Neural cell (in vitro differentiated cells): Measurements from ENCODE around the gene CADM4. TPM values are rescaled to one million over a fixed set of nuclear protein-coding genes. Genes with fewer than 3 reads are reported as not detected.

ENCODE experiments used
- H2AFZ ChIP-seq: fragments of 200-600, 300-800 bp; sonication (generic), shearing (Covaris generic); 2 replicates; pipeline ENCODE4 v1.6.0; 2014; ENCODE audit warnings: low read depth, mild to moderate bottlenecking, antibody characterized with exemption, low read length, moderate library complexity
- H3F3A ChIP-seq: fragments of 200-600 bp; shearing (Covaris generic); 2 replicates; pipeline ENCODE4 v1.6.1; 2016; ENCODE audit warnings: mild to moderate bottlenecking, moderate library complexity, mixed read lengths, antibody characterized with exemption, low read length; ENCODE audit not compliant: insufficient read depth, poor library complexity, severe bottlenecking
- H3K27ac ChIP-seq: fragments of 200-600, 300-800 bp; sonication (generic), shearing (Covaris generic); 2 replicates; pipeline ENCODE4 v1.5.1; 2014; ENCODE audit warnings: mild to moderate bottlenecking, low read length, moderate library complexity
- H3K27me3 ChIP-seq: fragments of 300-800, 200-600 bp; sonication (generic), shearing (Covaris generic); 2 replicates; pipeline ENCODE4 v1.6.0; 2014; ENCODE audit warnings: mild to moderate bottlenecking, low read depth, low read length, moderate library complexity; ENCODE audit not compliant: insufficient read depth
- H3K36me3 ChIP-seq: fragments of 300-800, 200-600 bp; sonication (generic), shearing (Covaris generic); 2 replicates; pipeline ENCODE4 v1.5.1; 2014; ENCODE audit warnings: mild to moderate bottlenecking, antibody characterized with exemption, low read length, moderate library complexity; ENCODE audit not compliant: insufficient read depth
- H3K4me2 ChIP-seq: fragments of 300-800, 200-600 bp; sonication (generic), shearing (Covaris generic); 2 replicates; pipeline ENCODE4 v1.6.0; 2014; ENCODE audit warnings: mild to moderate bottlenecking, low read length
- H3K4me3 ChIP-seq: fragments of 300-800, 200-600 bp; sonication (generic), shearing (Covaris generic); 2 replicates; pipeline ENCODE4 v1.5.1; 2014; ENCODE audit warnings: mild to moderate bottlenecking, low read length, moderate library complexity
- H3K79me2 ChIP-seq: fragments of 200-600 bp; shearing (Covaris generic); replicated peaks from 2 replicates; pipeline ENCODE4 v1.6.0; 2014; ENCODE audit warnings: mild to moderate bottlenecking, low read length, moderate library complexity; ENCODE audit not compliant: insufficient read depth
- H3K9ac ChIP-seq: fragments of 300-800, 200-600 bp; sonication (generic), shearing (Covaris generic); 2 replicates; pipeline ENCODE4 v1.6.1; 2016; ENCODE audit warnings: mild to moderate bottlenecking, low read length, mixed read lengths
- H3K9me2 ChIP-seq: fragments of 200-600 bp; shearing (Covaris generic); 2 replicates; pipeline ENCODE4 v1.6.1; 2016; ENCODE audit warnings: mild to moderate bottlenecking, low read length, mixed read lengths; ENCODE audit not compliant: insufficient read depth
- H3K9me3 ChIP-seq: fragments of 200-600, 300-800 bp; sonication (generic), shearing (Covaris generic); 2 replicates; pipeline ENCODE4 v1.6.1; 2016; ENCODE audit warnings: mild to moderate bottlenecking, mixed run types, low read length, moderate library complexity, mixed read lengths
- H4K20me1 ChIP-seq: fragments of 200-600 bp; shearing (Covaris generic); 2 replicates; pipeline ENCODE4 v1.6.1; 2016; ENCODE audit warnings: mild to moderate bottlenecking, mixed run types; ENCODE audit not compliant: insufficient read depth
- EP300 ChIP-seq: fragments of 450-650 bp; conservative IDR thresholded peaks from 2 replicates; pipeline ENCODE4 v1.6.1; 2014; ENCODE audit warnings: antibody characterized with exemption, mild to moderate bottlenecking, moderate library complexity; ENCODE audit not compliant: poor library complexity, severe bottlenecking
- EZH2 ChIP-seq: fragments of 200-600, 300-800 bp; shearing (Covaris generic), sonication (generic); IDR thresholded peaks from 2 replicates; pipeline ENCODE4 v1.6.1; 2014; ENCODE audit warnings: antibody characterized with exemption, low read length, borderline replicate concordance, mild to moderate bottlenecking; ENCODE audit not compliant: insufficient read depth, poor library complexity, severe bottlenecking
- MXI1 ChIP-seq: fragments of 450-650 bp; conservative IDR thresholded peaks from 2 replicates; pipeline ENCODE4 v1.6.1; 2014; ENCODE audit warnings: antibody characterized with exemption, mild to moderate bottlenecking; ENCODE audit not compliant: poor library complexity, severe bottlenecking
- POLR2AphosphoS5 ChIP-seq: IDR thresholded peaks from 2 replicates; pipeline ENCODE4 v1.6.1; 2012
- RAD21 ChIP-seq: fragments of 450-650 bp; conservative IDR thresholded peaks from 2 replicates; pipeline ENCODE4 v1.6.1; 2014; ENCODE audit warnings: antibody characterized with exemption, mild to moderate bottlenecking, moderate library complexity
- REST ChIP-seq: IDR thresholded peaks from 2 replicates; pipeline ENCODE4 v1.6.1; 2012; ENCODE audit warnings: borderline replicate concordance
- SMC3 ChIP-seq: fragments of 450-650 bp; conservative IDR thresholded peaks from 2 replicates; pipeline ENCODE4 v1.6.1; 2014; ENCODE audit warnings: antibody characterized with exemption, mild to moderate bottlenecking, moderate library complexity; ENCODE audit not compliant: poor library complexity
- TAF1 ChIP-seq: IDR thresholded peaks from 2 replicates; pipeline ENCODE4 v1.6.1; 2012; ENCODE audit warnings: low read depth
- polyA plus RNA-seq: library from polyadenylated mRNA; depleted of rRNA; stranded (reverse); fragments of >200 nt; gene quantifications from 2 replicates; pipeline ENCODE4 v1.2.3, GENCODE V29; 2014
- TF ChIP-seq, protein P1 (sequence below): fragments of 450-650 bp; IDR thresholded peaks from 2 replicates; pipeline ENCODE4 v1.5.1; 2014; ENCODE audit warnings: antibody characterized with exemption, mild to moderate bottlenecking, moderate library complexity; ENCODE audit not compliant: poor library complexity, severe bottlenecking

CADM4 gene
- polyA plus RNA-seq, 1 donor from 2014 or later, result 211 TPM

GRCh38 chr19:43586346-43586745 is 53.3 kb downstream of the CADM4 start:
- Histone ChIP-seq H3K27ac (no peak overlapping the region), H3K4me2 (no peak overlapping the region), H3K4me3 (no peak overlapping the region), H3K9me3 (no peaks in the 10 kb centered on the region), H3K79me2 (no peaks in the 10 kb centered on the region), H3K9ac (no peak overlapping the region), H3K36me3 (peaks cover 7% of the 10 kb centered on the region), H4K20me1 (no peaks in the 10 kb centered on the region), H3F3A (no peaks in the 10 kb centered on the region), H3K27me3 (no peaks in the 10 kb centered on the region), H3K9me2 (no peaks in the 10 kb centered on the region), H2AFZ (no peak overlapping the region)
- TF ChIP-seq, protein P1, sequence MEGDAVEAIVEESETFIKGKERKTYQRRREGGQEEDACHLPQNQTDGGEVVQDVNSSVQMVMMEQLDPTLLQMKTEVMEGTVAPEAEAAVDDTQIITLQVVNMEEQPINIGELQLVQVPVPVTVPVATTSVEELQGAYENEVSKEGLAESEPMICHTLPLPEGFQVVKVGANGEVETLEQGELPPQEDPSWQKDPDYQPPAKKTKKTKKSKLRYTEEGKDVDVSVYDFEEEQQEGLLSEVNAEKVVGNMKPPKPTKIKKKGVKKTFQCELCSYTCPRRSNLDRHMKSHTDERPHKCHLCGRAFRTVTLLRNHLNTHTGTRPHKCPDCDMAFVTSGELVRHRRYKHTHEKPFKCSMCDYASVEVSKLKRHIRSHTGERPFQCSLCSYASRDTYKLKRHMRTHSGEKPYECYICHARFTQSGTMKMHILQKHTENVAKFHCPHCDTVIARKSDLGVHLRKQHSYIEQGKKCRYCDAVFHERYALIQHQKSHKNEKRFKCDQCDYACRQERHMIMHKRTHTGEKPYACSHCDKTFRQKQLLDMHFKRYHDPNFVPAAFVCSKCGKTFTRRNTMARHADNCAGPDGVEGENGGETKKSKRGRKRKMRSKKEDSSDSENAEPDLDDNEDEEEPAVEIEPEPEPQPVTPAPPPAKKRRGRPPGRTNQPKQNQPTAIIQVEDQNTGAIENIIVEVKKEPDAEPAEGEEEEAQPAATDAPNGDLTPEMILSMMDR, result no peak
- no peak for TF ChIP-seq POLR2AphosphoS5
- TF ChIP-seq EZH2, result no peak
- no peak for TF ChIP-seq RAD21
- TF ChIP-seq TAF1, result no peak
- TF ChIP-seq REST, result no peak
- no peak for TF ChIP-seq MXI1
- TF ChIP-seq EP300, result no peak
- no peak for TF ChIP-seq SMC3

DNA sequence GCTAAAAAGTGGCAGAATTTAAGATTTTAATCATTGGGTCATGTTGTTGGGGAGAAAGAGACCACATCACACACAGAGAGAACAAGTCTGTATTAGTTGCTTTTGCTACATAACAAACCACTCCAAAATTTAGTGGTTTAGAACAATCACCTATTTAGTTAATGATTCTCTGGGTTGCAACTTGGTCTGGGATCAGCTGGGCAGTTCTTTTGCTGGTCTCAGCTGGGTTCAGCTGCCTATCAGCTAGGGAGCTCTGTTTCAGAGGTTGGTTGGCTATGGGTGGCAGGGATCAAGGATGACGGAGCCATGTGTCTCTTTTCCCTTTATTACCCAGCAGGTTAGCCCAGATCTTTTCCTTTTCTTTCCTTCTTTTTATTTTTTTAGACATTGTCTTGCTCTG is 55.2 kb downstream of the CADM4 start:
- no peaks in the 10 kb centered on the region for H3K9me2 ChIP-seq
- H2AFZ ChIP-seq, result no peak overlapping the region
- H3K27me3 ChIP-seq, result no peaks in the 10 kb centered on the region
- H3K9me3 ChIP-seq, result no peaks in the 10 kb centered on the region
- H3F3A ChIP-seq, result no peaks in the 10 kb centered on the region
- no peak for TF ChIP-seq RAD21
- no peak for TF ChIP-seq POLR2AphosphoS5
- no peak for TF ChIP-seq EP300
- TF ChIP-seq, protein P1, result no peak
- TF ChIP-seq SMC3, result no peak
- TF ChIP-seq EZH2, result no peak
- no peak for TF ChIP-seq TAF1
- no peak for TF ChIP-seq MXI1
- TF ChIP-seq REST, result no peak
- no peaks in the 10 kb centered on the region for H4K20me1 ChIP-seq
- H3K9ac ChIP-seq, result no peak overlapping the region
- H3K36me3 ChIP-seq, result peaks cover 7% of the 10 kb centered on the region
- H3K4me2 ChIP-seq, result no peak overlapping the region
- H3K4me3 ChIP-seq, result no peak overlapping the region
- no peak overlapping the region for H3K27ac ChIP-seq
- H3K79me2 ChIP-seq, result no peaks in the 10 kb centered on the region
